ENCODE data around the gene CNFN. TPM values are rescaled to one million over a fixed set of nuclear protein-coding genes. Genes with fewer than 3 reads are reported as not detected.

Gene CNFN
- total RNA-seq, 2 donors from 2014 or later, result not detected

GRCh38 chr19:42421591-42422031, 31.5 kb upstream of the CNFN start:
- Histone ChIP-seq H3K27ac (peak overlapping the region in 3 of 4 donors; percentile 64 to 71 (median 70)), H3K4me1 (peaks cover 37% of the 10 kb centered on the region), H3K36me3 (replicated peaks in 1 of 2; ENCODE audit: insufficient read depth in 1 of 2, low read depth in 2 of 2) (no peaks in the 10 kb centered on the region), H3K27me3 (no peaks in the 10 kb centered on the region), H3K4me3 (no peak overlapping the region), H3K9me3 (no peaks in the 10 kb centered on the region)
- intact Hi-C loops (cut with DNase I), result no loop called here
- DNase-seq (peak; percentile 56 to 78 (median 68)), ATAC-seq (peak; percentile 42)
- TF ChIP-seq POLR2A (IDR thresholded peaks at IDR 0.05) (no peak), CTCF (IDR thresholded peaks at IDR 0.05) (no peak)
- 43 to 46% methylated on average over 5 to 9 of the region's 9 CpGs for WGBS, 2 donors

- intact Hi-C loops (cut with DNase I), result no loop called here
- Histone ChIP-seq H3K9me3 (no peaks in the 10 kb centered on the region), H3K4me1 (peaks cover 37% of the 10 kb centered on the region), H3K4me3 (no peak overlapping the region), H3K36me3 (replicated peaks in 1 of 2; ENCODE audit: insufficient read depth in 1 of 2, low read depth in 2 of 2) (no peaks in the 10 kb centered on the region), H3K27ac (peak overlapping the region in 3 of 4 donors; percentile 64 to 71 (median 70)), H3K27me3 (no peaks in the 10 kb centered on the region)
- TF ChIP-seq POLR2A (IDR thresholded peaks at IDR 0.05) (no peak), CTCF (IDR thresholded peaks at IDR 0.05) (no peak)
- ATAC-seq (no peak), DNase-seq (peak in 1 of 4 donors; percentile 1)
- 76 to 77% methylated on average over 4 of the region's 4 CpGs for whole genome bisulfite sequencing, 2 donors
These were observed 31.0 kb upstream of the CNFN start for GRCh38 chr19:42421101-42421500.

GRCh38 chr19:42420055-42420544, 30.0 kb upstream of the CNFN start:
- Histone ChIP-seq H3K36me3 (replicated peaks in 1 of 2; ENCODE audit: insufficient read depth in 1 of 2, low read depth in 2 of 2) (no peaks in the 10 kb centered on the region), H3K9me3 (no peaks in the 10 kb centered on the region), H3K27me3 (no peaks in the 10 kb centered on the region), H3K4me1 (peaks cover 37% of the 10 kb centered on the region), H3K27ac (peak overlapping the region in 1 of 4 donors; percentile 70), H3K4me3 (no peak overlapping the region)
- ATAC-seq (no peak), DNase-seq (peak; percentile 53 to 68 (median 60))
- TF ChIP-seq POLR2A (IDR thresholded peaks at IDR 0.05), result no peak
- peak; percentile 34 to 83 (median 60) for TF ChIP-seq CTCF (IDR thresholded peaks at IDR 0.05)
- intact Hi-C loops (cut with DNase I), result no loop called here
- 33 to 35% methylated on average over 8 to 10 of the region's 10 CpGs for WGBS, 2 donors

GRCh38 chr19:42419309-42419708, 29.2 kb upstream of the CNFN start:
- WGBS, 2 donors, result 52 to 58% methylated on average over 5 to 6 of the region's 6 CpGs

More at GRCh38 chr19:42419309-42419708, 29.2 kb upstream of the CNFN start:
- no peaks in the 10 kb centered on the region for H3K36me3 ChIP-seq (replicated peaks in 1 of 2; ENCODE audit: insufficient read depth in 1 of 2, low read depth in 2 of 2)
- no peak overlapping the region for H3K4me3 ChIP-seq
- intact Hi-C loops (cut with DNase I), result no loop called here
- no peaks in the 10 kb centered on the region for H3K9me3 ChIP-seq
- DNase-seq (no peak), ATAC-seq (no peak)
- no peak for TF ChIP-seq POLR2A (IDR thresholded peaks at IDR 0.05)
- TF ChIP-seq CTCF (IDR thresholded peaks at IDR 0.05), result no peak
- peaks cover 36% of the 10 kb centered on the region for H3K4me1 ChIP-seq
- no peaks in the 10 kb centered on the region for H3K27me3 ChIP-seq
- H3K27ac ChIP-seq, result no peak overlapping the region
